K562 (cell line): Measurements from ENCODE around the gene AGPAT1. TPM values are rescaled to one million over a fixed set of nuclear protein-coding genes. Genes with fewer than 3 reads are reported as not detected.

ENCODE experiments used
- BRCA1 ChIP-seq, 2 experiments: fragments of 450-650 bp in 1 of 2; sonication (generic) in 1 of 2; formaldehyde crosslinking in 1 of 2; IDR thresholded peaks; 2 replicates each; pipeline versions ENCODE4 v1.5.0 to v1.6.1; 2017 to 2020; ENCODE audit warnings: mild to moderate bottlenecking in 1 of 2, missing genetic modification reagents in 1 of 2
- GABPA ChIP-seq: fragments of 200-800 bp; sonication (Bioruptor generic); conservative IDR thresholded peaks from 2 replicates; pipeline ENCODE4 v1.6.1; 2016; ENCODE audit warnings: low read depth, missing genetic modification characterization, missing compliant biosample characterization
- LARP7 ChIP-seq: fragments of 450-650 bp; IDR thresholded peaks from 2 replicates; pipeline ENCODE4 v1.6.1; 2016
- PHTF2 ChIP-seq: fragments of 250-450 bp; sonication (Bioruptor Pico); IDR thresholded peaks from 2 replicates; pipeline ENCODE4 v1.5.0; 2021; ENCODE audit warnings: mild to moderate bottlenecking
- STAT5A ChIP-seq: IDR thresholded peaks from 2 replicates; pipeline ENCODE4 v1.6.1; 2012; ENCODE audit warnings: low read length, inconsistent platforms, borderline replicate concordance
- TAF1 ChIP-seq: IDR thresholded peaks from 2 replicates; pipeline ENCODE4 v1.6.1; 2011; ENCODE audit warnings: mild to moderate bottlenecking, low read length, moderate library complexity; ENCODE audit not compliant: insufficient read depth, control insufficient read depth, severe bottlenecking; ENCODE audit errors: extremely low read depth
- ZNF668 ChIP-seq: fragments of 250-450 bp; sonication (Bioruptor Pico); IDR thresholded peaks from 2 replicates; pipeline ENCODE4 v1.8.0; 2022; ENCODE audit warnings: mild to moderate bottlenecking, inconsistent platforms
- polyA plus RNA-seq, 8 experiments: library from polyadenylated mRNA; depleted of rRNA in 4 of 8; stranded (reverse) in 5 of 8; unstranded in 3 of 8; fragments of >200 nt; fragmentation: Nextera tagmentation in 2 of 8; fragmentation: Illumina TruSeq in 1 of 8; extraction: Ambion mirVana in 2 of 8; extraction: Trizol in 1 of 8; gene quantifications; 2 replicates each; pipeline versions ENCODE4 v1.2.1 to v1.2.3, GENCODE V29; 2011 to 2014; ENCODE audit warnings: inconsistent platforms in 1 of 8, missing spikeins in 1 of 8
- total RNA-seq, 7 experiments: library from RNA; depleted of rRNA in 6 of 7; stranded (reverse); fragments of >200 nt in 6 of 7; fragmentation: Illumina TruSeq in 2 of 7; extraction: Trizol in 2 of 7; gene quantifications; 2 replicates each; pipeline versions ENCODE4 v1.2.1 to v1.2.3, GENCODE V29; 2011 to 2021; ENCODE audit warnings: low replicate concordance in 1 of 7
- TF ChIP-seq, protein P1 (sequence below), 2 experiments: fragments of 450-650 bp in 1 of 2; IDR thresholded peaks; 2 replicates each; pipeline ENCODE4 v1.6.1; 2011 to 2017; ENCODE audit warnings: low read depth in 2 of 2, antibody characterized with exemption in 1 of 2, borderline replicate concordance in 1 of 2, low read length in 1 of 2, mild to moderate bottlenecking in 1 of 2, mixed read lengths in 1 of 2; ENCODE audit not compliant: control insufficient read depth in 1 of 2
- TF ChIP-seq, protein P2 (sequence below): sonication (generic); formaldehyde crosslinking; IDR thresholded peaks from 2 replicates; pipeline ENCODE4 v1.8.0; 2022; ENCODE audit warnings: mild to moderate bottlenecking, missing genetic modification reagents, borderline replicate concordance
- TF ChIP-seq, protein P3 (sequence below), 2 experiments: fragments of 450-650 bp; IDR thresholded peaks; 2 replicates each; pipeline ENCODE4 v1.6.1; 2018; ENCODE audit warnings: mild to moderate bottlenecking in 2 of 2, low read depth in 1 of 2; ENCODE audit not compliant: partially characterized antibody in 2 of 2
- TF ChIP-seq, protein P4 (sequence below): fragments of 450-650 bp; IDR thresholded peaks from 2 replicates; pipeline ENCODE4 v1.6.1; 2016; ENCODE audit warnings: antibody characterized with exemption
- TF ChIP-seq, protein P5 (sequence below): fragments of 250-450 bp; sonication (Bioruptor Pico); IDR thresholded peaks from 2 replicates; pipeline ENCODE4 v1.5.0; 2021; ENCODE audit warnings: mild to moderate bottlenecking, moderate library complexity

AGPAT1 gene
- total and polyA plus RNA-seq, 9 of the 15 experiments (the other 6 are each of a cell fraction or from before 2014, with no cell fraction given) = 37.9 to 176 (median 69.4) TPM

DNA sequence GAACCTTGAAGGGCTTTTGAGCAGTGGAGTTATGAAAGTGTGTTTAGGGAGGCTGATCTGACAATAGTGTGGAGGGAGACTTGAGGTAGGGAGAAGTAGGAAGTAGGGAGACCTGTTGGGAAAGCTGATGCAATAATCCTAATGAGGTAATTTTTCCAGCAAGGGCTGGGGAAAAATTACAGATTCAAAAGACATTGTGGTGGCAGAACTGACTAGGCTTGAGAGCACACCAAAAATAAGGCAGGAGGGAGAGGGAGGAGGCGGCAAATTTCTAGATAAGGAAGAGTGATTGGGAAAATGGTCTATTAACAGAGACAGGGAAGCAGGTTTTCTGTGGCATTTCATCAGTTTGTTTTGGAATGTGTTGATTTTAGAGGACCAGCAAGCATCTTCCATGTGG is 29.6 kb downstream of the AGPAT1 start (continued):
- TF ChIP-seq, protein P1, sequence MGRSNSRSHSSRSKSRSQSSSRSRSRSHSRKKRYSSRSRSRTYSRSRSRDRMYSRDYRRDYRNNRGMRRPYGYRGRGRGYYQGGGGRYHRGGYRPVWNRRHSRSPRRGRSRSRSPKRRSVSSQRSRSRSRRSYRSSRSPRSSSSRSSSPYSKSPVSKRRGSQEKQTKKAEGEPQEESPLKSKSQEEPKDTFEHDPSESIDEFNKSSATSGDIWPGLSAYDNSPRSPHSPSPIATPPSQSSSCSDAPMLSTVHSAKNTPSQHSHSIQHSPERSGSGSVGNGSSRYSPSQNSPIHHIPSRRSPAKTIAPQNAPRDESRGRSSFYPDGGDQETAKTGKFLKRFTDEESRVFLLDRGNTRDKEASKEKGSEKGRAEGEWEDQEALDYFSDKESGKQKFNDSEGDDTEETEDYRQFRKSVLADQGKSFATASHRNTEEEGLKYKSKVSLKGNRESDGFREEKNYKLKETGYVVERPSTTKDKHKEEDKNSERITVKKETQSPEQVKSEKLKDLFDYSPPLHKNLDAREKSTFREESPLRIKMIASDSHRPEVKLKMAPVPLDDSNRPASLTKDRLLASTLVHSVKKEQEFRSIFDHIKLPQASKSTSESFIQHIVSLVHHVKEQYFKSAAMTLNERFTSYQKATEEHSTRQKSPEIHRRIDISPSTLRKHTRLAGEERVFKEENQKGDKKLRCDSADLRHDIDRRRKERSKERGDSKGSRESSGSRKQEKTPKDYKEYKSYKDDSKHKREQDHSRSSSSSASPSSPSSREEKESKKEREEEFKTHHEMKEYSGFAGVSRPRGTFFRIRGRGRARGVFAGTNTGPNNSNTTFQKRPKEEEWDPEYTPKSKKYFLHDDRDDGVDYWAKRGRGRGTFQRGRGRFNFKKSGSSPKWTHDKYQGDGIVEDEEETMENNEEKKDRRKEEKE (IDR thresholded peaks at IDR 0.05; ENCODE audit: borderline replicate concordance in 1 of 2, control insufficient read depth in 1 of 2, low read depth in 2 of 2, low read length in 1 of 2) = no peak
- TF ChIP-seq, protein P2, sequence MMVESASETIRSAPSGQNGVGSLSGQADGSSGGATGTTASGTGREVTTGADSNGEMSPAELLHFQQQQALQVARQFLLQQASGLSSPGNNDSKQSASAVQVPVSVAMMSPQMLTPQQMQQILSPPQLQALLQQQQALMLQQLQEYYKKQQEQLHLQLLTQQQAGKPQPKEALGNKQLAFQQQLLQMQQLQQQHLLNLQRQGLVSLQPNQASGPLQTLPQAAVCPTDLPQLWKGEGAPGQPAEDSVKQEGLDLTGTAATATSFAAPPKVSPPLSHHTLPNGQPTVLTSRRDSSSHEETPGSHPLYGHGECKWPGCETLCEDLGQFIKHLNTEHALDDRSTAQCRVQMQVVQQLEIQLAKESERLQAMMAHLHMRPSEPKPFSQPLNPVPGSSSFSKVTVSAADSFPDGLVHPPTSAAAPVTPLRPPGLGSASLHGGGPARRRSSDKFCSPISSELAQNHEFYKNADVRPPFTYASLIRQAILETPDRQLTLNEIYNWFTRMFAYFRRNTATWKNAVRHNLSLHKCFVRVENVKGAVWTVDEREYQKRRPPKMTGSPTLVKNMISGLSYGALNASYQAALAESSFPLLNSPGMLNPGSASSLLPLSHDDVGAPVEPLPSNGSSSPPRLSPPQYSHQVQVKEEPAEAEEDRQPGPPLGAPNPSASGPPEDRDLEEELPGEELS (CRISPR knock-in tag) = no peak
- no peak for TF ChIP-seq LARP7
- TF ChIP-seq, protein P3, sequence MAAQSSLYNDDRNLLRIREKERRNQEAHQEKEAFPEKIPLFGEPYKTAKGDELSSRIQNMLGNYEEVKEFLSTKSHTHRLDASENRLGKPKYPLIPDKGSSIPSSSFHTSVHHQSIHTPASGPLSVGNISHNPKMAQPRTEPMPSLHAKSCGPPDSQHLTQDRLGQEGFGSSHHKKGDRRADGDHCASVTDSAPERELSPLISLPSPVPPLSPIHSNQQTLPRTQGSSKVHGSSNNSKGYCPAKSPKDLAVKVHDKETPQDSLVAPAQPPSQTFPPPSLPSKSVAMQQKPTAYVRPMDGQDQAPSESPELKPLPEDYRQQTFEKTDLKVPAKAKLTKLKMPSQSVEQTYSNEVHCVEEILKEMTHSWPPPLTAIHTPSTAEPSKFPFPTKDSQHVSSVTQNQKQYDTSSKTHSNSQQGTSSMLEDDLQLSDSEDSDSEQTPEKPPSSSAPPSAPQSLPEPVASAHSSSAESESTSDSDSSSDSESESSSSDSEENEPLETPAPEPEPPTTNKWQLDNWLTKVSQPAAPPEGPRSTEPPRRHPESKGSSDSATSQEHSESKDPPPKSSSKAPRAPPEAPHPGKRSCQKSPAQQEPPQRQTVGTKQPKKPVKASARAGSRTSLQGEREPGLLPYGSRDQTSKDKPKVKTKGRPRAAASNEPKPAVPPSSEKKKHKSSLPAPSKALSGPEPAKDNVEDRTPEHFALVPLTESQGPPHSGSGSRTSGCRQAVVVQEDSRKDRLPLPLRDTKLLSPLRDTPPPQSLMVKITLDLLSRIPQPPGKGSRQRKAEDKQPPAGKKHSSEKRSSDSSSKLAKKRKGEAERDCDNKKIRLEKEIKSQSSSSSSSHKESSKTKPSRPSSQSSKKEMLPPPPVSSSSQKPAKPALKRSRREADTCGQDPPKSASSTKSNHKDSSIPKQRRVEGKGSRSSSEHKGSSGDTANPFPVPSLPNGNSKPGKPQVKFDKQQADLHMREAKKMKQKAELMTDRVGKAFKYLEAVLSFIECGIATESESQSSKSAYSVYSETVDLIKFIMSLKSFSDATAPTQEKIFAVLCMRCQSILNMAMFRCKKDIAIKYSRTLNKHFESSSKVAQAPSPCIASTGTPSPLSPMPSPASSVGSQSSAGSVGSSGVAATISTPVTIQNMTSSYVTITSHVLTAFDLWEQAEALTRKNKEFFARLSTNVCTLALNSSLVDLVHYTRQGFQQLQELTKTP (IDR thresholded peaks at IDR 0.05; ENCODE audit: low read depth in 1 of 2, partially characterized antibody in 2 of 2) = peak in 1 of 2 experiments; percentile 11
- TF ChIP-seq BRCA1 (IDR thresholded peaks at IDR 0.05) = no peak
- no peak for TF ChIP-seq BRCA1 (CRISPR knock-in tag; IDR thresholded peaks at IDR 0.05)
- TF ChIP-seq TAF1 = no peak
- no peak for TF ChIP-seq ZNF668 (CRISPR knock-in tag)
- TF ChIP-seq PHTF2 = no peak
- TF ChIP-seq, protein P4, sequence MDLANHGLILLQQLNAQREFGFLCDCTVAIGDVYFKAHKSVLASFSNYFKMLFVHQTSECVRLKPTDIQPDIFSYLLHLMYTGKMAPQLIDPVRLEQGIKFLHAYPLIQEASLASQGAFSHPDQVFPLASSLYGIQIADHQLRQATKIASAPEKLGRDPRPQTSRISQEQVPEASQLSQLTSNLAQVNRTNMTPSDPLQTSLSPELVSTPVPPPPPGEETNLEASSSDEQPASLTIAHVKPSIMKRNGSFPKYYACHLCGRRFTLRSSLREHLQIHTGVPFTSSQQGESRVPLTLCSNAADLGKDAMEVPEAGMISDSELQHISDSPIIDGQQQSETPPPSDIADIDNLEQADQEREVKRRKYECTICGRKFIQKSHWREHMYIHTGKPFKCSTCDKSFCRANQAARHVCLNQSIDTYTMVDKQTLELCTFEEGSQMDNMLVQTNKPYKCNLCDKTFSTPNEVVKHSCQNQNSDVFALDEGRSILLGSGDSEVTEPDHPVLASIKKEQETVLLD = no peak
- TF ChIP-seq GABPA (tag) = 0 out of 2 replicates have a peak, but pooled peaks have one; percentile 3
- TF ChIP-seq, protein P5, sequence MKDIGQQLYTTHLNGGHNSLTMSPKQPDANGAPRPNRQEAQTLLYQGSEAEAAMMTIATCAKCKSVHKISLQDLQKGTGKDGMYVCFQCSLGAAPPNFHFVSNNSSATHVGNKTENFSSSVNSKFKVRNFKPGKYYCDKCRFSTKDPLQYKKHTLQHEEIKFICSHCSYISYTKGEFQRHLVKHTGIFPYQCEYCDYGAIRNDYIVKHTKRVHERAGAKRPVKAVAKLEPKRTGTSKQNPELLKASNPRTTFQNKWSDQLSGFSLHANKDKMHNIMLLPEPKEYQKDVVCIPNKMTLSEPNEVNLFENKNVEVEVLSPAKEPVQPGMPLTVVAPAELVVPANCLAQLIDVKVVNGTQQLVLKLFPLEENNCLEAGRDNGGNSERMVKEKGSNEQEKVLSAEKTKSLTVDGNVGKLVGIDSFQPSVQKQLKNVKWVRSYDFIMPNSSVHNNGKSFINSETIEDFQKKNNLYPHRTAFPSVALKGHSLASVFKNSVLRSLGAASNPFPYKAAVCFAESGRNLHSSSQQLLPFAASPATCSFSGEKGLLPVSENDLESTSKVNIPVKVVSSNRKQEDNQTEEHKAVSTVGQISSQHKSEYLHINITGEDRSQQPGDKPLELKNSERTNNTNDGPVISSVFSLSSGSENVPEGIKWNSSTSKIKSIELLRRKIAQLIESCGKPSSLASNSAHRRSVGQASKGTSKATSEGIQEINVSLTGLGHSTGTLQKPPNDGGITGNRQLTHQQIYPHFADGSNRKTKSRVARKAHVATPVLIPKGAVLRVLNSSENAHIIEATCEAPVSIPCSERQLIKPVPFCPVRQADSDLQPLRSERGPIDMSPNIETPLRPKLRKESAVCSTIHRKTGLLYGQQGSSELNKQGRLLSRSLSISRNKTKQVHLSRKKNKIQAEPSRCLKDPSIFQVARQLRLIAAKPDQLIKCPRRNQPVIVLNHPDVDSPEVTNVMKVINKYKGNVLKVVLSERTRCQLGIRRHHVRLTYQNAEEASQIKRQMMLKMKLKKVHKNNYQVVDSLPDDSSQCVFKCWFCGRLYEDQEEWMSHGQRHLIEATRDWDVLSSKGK = no peak
- no peak for TF ChIP-seq STAT5A
